SW480 (cell line): Measurements from ENCODE around the gene SRPRB.

ENCODE experiments used
- DNase-seq: peaks from one replicate; pipeline ENCODE4 v3.0.0-alpha.2; 2016; ENCODE audit warnings: low spot score

The SRPRB gene

DNA sequence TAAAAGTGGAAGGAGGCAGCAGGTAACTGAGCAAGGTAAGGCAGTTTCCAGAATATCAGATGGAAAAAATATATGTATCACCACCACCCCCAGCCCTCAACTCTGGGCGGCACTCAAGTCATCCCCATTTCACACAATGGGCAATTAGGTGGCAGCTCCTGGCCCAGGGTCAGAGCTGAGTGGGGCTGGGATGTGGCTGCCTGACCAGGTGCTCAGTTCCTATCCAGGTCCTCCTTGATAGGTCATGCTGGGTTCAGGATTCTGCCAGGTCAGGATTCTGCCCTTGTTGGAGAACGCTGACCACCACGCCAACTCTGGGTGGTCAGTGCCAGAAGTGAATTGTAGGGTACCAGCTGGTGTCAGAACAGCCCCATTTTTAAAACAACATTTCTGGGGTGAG lies 60.5 kb downstream of the SRPRB start:
- no peak for DNase-seq

DNA sequence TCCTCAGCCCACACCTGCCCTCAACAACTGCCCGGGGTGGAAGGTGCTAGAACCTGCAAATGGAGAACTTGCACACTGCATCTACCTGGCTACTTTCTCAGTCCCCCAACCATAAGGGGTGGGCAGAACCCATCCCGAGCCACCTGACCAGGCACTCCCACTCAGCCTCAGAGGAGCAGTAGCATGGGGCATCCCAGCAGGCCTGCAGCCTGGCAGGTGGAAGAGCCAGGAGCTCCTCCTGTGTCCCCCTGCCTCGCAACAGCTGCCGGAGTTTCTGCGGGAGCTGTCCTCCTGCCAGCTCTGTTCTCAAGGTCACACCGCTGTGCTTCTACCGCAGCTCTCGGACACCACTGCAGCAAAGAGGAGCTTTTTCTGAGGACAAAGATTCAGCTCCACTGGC lies 62.6 kb downstream of the SRPRB start:
- DNase-seq = no peak

DNA sequence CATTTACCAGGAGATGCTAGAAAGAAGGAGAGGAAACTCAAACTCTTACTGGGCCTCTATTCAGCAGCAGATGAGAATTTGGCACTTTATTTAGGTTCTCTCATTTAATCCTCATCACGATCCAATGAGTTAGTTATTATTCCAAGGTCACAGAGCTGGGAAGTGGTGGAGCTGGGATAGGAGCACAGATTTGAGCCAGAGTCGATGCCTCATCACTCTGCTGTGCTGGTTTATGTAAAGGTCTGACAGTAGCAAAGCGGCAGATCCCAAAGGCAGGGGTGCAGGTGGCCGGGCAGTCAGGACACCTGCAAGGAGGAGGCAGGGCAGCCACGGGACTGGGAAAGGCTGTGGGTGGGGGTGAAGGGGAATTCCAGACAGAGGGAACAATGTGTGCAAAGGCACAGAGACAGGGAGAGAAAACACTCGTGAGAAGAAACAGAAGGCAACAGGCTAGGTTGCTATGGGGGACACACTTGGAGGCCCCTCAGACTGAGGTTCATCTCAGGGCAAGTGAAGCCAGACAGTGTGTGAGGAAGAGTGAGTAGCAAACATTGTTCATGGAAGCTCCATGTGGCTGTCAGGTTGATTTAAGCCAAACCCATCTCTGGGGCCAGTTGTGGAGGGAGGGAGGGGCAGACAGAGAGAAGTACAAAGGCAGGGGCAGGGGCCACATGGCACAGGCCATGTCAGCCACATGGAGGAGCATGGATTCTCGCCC lies 63.3 kb downstream of the SRPRB start:
- no peak for DNase-seq

DNA sequence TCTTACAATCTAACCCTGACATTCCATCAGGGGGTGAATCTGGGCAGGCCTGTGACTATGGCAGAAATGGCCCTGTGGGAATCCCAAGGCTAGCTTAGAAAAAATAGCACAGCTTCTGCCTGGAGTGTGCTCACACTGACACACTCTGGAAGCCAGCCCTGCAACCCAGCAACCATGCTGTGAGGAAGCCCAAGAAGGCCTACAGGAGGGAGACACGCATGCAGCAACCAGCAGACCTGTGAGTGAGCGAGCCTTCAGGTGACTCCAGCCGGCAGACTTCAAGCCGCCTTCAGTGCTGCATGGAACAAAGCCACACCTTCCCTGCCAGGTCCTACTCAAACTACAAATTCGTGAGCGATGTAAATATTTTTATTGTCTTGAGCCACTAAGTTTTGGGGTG lies 64.0 kb downstream of the SRPRB start:
- DNase-seq = no peak

DNA sequence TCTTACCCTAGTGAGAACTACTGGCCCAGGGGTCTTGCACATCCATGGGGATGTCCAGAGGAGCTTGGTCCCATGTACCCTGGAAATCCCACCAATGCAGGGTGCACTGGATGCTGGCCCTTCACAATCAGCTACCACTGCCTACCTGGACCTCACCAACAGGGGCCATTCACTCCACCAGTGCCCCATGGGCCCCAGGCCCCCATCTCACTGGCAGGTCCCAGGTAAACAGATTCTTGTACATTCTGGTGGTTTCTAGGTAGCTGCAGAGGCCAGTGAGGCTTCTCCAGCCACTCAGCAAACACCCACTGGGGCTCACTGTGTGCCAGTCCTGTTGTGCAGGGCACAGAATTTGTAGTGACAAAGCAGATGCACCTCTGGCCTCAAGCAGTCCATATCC lies 65.2 kb downstream of the SRPRB start:
- DNase-seq = no peak
